COLO668 (cell line): Measurements from ENCODE around the gene YIF1B.

Source experiments
- DNase-seq: peaks from one replicate; lab custom pipeline; 2025; ENCODE audit not compliant: unreplicated experiment; lab: John Stamatoyannopoulos, UW

Gene YIF1B

DNA sequence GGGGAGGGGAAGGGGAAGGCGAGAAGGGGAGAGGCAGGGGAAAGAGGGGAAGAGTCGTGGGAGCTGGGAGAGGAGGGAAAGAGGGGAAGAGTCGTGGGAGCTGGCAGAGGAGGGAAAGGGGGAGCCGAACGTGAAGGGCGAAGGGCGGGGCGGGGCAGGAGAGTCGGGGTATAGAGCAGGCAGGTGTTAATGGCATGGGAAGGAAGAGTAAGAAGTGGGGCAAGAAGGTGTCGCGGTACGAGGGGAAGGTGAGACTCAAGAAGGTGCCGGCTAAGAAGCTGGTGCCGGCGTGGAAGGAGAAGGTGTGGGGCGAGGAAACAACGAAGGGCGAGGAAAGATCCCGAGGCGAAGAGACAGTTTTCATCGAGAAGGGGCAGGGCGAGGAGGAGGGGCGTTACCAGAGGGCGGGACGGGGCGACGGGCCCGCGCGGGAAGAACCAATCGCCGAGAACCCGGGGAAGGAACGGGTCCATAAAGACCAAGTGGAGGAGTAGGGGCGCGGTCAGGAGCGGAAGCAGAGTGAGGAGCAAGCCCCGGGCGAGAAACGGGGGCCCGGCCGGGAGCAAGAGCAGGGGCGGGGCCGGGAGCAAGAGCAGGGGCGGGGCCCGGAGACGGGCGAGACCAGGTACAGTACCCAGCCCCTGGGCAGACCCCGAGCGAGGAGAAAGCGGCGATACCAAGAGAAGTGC, 20.3 kb upstream of the YIF1B start:
- peak; percentile 92 for DNase-seq

DNA sequence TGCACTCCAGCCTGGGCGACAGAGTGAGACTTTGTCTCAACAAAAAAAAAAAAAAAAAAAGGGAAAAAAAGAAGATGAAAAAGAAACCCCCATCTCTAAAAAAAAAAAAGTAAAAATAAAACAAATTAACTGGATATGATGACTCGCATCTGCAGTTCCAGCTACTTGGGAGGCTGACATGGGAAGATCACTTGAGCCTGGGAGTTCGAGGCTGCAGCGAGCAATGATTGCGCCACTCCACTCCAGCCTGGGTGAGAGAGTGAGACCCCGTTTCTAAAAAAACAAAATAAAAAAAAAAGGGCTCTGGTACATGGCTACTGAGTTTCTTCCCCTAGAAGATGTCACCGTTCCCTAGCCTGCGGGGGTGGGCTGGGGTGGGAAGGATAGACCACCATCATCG, 17.5 kb upstream of the YIF1B start:
- no peak for DNase-seq

DNA sequence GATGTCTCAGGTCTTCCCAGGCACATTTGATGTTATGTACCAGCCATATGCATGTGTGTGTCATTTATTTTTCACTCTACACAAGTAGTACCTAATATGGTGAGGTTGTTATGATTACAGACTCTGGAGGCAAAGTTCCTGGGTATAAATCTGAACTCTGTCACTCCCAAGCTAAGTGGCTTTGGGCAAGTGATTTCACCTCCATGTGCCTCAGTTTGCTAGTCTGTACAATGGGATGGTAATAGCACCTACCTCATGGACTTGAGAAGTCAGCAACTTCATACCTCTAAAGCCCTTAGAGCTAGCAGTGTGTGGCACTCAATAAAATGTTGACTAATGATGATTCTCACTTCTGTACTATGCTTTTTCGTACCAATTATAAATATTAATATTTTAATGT, 16.0 kb upstream of the YIF1B start:
- DNase-seq, result no peak

DNA sequence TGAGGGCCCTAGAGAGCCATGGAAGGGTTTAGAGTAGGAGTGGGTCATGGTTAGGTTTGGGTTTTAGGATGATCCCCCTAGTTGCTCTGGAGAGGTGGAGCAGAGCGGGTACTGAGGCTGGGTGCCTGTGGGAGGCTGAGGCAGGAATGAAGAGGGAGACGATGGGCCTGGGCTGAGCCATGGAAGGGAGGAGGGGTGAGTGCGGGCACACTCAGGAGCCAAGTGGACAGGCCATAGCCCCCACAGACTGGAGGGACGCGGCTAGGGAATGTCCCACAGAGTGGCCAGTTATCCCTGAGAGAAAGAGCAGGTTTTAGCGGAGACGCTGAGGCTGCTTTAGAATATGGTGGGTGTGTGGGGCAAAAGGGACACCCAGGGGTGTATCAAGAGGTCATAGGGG, 13.9 kb upstream of the YIF1B start:
- DNase-seq, result no peak

DNA sequence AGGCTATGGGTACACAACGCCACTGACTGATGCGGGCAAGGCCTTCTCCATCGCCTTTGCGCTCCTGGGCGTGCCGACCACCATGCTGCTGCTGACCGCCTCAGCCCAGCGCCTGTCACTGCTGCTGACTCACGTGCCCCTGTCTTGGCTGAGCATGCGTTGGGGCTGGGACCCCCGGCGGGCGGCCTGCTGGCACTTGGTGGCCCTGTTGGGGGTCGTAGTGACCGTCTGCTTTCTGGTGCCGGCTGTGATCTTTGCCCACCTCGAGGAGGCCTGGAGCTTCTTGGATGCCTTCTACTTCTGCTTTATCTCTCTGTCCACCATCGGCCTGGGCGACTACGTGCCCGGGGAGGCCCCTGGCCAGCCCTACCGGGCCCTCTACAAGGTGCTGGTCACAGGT, 10.8 kb upstream of the YIF1B start:
- DNase-seq, result no peak

DNA sequence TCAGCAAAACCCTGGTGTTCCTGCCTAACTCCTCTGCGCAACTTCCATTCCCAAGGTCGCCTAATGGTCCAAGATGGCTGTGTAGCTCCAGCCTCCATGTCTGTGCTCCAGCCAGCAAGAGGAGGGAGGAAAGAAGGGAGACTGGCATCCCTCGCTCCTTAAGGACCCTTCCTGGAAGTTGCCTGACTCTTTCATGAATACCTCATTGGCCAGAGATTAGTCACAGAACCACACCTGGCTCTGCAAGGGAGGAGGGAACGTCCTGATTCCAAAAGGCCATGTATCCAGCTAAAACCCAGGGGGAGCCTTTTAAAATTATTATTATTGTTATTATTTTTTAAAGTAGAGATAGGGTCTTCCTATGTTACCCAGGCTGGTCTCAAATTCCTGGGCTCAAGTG, 8.7 kb upstream of the YIF1B start:
- DNase-seq, result no peak

DNA sequence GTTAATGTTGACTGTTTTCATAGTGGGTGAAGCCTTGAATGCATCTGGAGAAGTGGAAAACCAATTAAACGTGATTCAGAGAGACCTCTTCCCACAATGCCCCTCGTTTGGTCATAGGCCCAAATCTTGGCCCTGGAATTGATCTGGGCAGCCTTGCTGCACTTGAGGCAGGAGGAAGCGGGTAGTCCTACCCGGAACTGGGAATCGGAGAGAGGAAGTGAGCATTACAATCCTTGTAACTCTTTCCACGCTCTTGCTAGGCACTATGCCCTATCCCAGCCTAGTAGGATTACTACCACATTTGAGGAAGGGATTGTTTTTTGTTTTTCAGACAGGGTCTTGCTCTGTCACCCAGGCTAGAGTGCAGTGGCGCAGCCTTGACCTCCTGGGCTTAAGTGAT, 7.5 kb upstream of the YIF1B start:
- DNase-seq, result no peak

DNA sequence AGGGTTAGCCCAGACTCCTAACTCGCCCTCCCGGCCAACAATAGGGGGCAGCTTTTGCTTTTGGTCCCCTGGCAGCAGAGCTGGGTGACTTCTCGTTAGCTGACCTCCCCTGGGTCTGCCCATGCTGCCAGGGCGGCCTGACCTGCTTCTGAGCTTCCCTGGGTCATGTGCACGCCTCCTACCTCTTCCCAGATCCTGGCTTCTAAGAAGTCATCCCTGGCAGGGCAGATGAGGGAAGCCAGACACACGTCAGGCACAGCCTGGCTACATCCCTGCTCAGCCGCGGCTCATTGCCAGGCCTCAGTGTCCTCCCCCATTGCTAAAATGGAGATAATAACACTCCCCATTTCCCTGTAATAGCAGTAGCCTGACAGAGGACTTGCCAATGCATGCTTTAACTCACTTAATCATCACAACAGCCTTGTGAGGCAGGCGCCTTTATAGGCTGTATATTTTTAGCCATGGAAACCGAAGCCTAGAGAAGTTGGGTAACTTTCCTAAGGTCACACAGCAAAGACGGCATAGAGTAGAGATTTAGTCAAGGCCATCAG, 6.0 kb upstream of the YIF1B start:
- no peak for DNase-seq

DNA sequence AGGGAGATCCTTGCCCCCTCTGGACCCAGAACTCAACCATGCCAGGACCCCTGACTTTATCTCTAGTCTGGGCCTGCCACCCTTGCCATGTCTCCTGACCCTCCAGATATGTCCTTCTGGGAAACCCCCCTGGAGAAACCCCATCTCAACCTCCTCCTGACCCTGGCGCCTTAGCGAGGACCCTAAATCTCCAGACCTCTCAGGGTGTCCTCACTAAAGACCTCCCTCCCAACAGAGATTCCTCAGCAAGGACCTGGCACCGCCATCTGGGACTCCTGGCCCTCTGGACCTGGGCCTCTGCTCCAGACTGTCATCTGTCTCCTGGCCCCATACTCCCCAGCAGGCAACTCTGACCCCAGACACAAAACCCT, 5.2 kb upstream of the YIF1B start:
- DNase-seq, result no peak

DNA sequence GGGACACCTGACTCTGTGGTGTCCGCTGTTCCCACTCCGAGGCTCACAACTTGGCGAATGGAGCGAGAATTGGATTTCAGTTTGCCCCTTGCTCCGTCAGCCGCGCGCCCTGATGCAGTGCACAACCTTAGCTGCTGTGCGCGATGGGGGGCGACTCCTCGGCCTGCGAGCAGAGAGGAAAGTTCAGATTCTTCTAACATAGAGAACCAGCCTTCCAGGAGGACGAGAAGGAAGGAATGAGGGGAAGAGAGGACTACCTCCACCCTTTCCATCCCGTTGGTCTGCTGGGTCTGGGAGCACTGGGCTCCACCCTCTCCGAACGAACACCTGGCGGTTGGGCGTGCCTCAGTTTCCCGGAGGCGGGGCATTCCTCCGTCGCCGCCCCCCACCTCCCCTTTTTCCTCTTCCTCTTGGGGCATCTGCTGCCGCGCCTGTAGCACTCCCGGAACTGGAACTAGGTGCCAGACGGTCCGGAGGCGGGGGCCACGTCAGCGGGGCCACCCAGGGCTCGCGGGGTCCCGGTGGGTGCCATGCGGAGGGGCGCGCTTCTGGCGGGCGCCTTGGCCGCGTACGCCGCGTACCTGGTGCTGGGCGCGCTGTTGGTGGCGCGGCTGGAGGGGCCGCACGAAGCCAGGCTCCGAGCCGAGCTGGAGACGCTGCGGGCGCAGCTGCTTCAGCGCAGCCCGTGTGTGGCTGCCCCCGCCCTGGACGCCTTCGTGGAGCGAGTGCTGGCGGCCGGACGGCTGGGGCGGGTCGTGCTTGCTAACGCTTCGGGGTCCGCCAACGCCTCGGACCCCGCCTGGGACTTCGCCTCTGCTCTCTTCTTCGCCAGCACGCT, 3.9 kb upstream of the YIF1B start, which contains the start of gene KCNK6:
KCNK6 (plus strand) TSS at position 425 of the 838 bp plus-strand sequence; CDS start at position 531, 106 bp downstream.
- DNase-seq, result peak; percentile 33

DNA sequence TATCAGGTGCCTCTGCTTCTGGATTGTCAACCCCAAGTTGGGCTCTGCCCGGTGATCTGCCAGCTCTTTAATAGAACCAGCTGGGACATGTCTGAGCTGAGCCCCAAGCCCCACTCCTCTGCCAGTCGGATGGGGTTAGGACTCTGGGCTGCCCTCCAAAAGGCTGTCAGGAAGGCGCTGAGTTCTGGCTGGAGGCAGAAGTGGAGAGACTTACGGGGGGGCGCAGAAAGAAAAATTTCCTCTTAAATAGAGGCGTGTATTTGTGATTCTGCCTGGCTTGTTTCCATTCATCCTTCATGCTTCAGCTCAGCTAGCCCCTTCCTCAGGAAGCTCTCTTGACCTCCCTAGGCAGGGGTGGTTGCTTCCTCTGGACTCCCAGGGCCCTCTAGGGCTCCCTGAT, 2.9 kb upstream of the YIF1B start:
- DNase-seq, result no peak

DNA sequence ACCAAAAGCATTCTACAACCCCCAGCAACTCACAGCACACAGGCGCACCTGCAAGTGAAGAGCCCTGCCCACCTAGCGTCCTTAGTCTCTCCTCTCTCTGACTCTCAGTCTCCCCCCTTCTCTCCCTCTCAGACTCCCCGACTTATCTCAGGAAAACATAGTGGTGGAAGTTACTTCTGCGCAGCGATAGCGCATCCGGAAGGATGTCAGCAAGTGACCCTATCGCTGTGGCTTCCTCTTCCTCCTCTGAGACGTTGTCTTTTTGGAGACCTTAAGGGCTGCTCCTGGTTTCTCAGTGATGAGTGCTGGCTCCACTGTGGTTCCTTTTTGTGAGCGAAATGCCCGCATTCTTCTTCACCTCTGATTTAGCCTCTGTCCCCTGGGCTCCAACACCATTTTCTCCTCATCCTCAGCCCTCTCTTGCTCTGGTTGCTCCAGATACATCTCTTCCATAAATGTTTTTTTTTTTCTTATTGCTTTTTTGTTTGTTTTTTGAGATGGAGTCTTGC, 1.4 kb upstream of the YIF1B start:
- DNase-seq, result no peak

DNA sequence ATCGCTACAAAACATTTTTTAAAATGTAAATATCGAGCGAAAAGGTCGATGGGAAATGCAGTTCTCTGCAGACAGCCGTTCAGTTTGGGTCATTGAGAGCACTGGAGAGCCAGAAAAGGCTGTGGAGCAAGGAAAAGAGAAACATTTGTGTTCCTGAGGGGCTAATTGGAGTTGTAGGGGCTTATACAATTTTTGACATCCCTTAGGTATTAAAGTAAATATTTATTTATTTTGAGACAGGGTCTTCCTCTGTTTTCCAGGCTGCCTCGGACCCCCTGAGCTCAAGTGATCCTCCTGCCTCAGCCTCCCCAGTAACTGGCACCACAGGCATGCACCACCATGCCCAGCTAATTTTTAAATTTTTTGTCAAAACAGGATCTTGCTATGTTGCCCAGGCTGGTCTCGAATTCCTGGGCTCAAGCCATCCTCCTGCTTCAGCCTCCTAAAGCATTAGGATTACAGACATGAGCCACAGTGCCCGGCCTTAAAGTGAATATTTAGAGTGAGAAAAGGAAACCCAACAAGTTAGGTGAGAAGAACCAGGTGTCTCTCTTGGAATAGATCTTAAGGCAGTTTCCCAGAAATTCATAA, 825 bp upstream of the YIF1B start:
- no peak for DNase-seq

DNA sequence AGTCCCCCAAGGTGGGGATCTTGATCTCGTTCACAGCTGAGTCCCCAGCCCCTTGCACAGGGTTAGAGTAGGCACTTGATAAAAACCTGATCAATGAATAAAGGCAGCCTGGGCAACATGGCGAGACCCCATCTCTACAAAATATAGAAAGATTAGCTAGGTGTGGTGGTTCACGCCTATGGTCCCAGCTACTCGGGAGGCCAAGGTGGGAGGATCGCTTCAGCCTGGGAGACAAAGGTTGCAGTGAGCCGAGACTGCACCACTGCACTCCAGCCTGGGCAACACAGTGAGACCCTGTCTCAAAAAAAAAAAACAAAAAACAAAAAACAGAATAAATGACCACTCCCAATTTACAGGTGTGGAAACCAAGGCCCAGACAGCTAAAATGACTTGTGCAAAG, 4.8 kb downstream of the YIF1B start:
- no peak for DNase-seq

DNA sequence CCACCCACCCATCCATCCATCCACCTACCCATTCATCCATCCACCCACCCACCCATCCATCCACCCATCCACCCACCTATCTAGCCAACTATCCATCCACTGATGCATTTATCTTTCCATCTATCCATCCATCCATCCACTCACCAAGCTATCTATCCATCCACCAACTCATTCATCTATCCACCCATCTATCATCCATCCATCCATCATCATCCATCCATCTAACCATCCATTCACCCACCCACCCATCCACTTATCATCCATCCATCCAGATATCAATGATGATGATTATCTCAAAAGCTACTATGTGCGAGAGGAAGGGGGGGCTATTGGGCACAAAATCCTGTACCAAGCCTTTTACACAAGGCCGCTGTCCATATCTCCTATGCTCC, 5.5 kb downstream of the YIF1B start:
- no peak for DNase-seq

DNA sequence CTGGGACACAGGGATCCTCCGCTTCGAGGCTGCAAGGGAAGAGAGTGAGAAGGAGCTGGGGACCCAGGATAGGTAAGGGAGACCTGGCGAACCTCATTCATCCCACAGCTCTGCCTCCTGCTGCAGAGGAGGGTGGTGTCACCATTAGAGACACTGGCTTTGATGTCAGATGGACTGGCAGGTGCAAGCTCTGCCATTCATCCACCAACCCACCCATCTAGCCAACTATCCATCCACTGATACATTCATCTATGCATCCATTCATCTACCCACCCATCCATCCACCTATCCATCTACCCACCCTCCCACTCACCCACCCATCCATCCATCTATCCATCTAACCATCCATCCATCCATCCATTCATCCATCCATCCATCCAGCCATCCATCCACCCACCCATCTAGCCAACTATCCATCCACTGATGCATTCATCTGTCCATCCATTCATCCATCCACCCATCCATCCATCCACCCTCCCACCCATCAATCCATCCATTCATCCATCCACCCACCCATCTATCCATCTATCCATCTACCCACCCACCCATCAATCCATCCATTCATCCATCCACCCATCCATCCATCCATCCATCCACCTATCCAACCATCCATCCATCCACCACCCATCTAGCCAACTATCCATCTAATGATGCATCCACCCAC, 6.0 kb downstream of the YIF1B start:
- DNase-seq, result no peak

DNA sequence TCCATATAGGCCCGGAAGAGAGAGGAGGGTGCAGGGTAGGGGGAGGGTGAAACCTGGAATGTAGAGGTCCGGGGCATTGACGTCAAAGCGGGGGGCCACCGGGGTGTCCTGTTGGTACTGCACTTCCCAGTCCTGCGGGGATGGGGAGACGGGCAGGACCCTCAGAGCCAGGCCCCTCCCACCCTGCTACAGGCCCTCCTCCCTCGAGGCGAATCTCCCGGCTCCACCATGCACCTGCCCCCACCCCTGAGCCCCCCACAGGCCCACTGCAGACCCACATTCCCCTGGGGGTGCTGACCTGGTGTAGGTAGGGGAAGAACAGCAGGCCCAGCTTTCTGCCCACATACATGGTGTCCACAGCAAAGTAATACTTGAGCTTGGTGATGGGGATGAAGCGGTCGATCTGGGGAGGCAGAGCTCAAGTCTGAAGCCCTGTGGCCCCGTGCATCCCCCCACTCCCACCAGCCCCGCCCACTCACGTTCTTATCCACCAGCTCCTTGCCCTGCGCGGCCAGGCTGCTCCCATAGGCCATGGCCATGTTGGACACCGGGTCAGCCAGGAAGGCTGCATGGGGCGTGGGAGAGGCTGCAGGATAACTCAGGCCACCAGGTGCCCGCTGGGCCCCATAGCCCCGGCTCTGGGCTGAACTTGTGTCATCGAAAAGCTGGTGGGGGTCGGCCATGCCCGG, 6.7 kb downstream of the YIF1B start:
- DNase-seq, result no peak

DNA sequence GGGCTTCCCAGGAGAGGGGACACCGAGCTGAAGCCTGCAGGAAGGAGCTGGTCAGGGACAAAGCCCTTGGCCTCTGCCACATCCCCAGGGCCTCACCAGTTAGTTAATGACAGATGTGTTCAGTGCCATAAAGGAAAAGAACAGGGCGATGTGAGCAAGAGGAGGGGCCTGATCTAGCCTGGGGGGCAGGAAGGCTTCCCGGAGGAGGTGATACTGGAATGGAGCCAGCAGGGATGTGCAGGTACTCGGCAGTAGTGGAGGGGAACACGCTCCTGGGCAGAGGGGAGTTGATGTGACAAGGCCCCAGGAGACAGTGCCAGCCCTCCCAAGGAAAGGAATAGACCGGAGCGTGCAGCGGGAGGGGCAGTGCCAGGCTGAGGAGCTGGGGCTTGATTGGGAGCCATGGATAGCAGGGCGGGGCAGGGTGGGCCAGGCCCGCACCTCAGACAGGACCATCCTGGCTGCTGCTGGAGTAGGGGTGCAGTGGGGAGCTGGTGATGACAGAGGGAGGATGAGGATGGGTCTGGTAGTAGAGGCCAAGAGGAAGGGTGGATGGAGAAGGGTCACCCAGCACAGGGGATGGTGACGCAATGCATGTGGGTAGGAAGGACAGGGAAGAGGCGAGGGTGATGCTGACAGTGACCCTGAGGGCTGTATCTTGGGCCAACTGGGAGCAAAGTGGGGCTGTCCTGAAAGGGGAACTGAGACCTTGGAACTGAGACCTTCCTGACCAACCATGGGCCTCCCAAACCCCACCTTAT, 7.6 kb downstream of the YIF1B start:
- no peak for DNase-seq

DNA sequence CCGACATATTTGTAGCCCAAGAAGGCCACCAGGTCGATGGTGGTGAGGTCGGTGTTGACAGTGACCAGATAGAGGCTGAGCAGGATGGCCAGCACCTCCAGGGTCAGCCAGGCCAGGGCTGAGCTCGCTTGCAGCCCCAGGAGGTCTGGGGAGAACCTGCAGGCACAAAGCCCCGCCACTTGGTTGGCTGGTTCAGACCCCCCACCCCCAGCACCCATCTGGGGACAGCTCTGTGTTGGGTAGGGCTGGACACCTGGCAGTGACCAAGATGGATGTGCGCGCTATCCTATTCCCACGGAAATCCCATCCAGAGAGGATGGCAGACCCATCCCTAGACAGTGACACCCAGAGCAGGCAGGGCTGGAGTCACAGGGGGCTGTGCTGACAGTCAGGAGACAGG, 8.2 kb downstream of the YIF1B start:
- no peak for DNase-seq

DNA sequence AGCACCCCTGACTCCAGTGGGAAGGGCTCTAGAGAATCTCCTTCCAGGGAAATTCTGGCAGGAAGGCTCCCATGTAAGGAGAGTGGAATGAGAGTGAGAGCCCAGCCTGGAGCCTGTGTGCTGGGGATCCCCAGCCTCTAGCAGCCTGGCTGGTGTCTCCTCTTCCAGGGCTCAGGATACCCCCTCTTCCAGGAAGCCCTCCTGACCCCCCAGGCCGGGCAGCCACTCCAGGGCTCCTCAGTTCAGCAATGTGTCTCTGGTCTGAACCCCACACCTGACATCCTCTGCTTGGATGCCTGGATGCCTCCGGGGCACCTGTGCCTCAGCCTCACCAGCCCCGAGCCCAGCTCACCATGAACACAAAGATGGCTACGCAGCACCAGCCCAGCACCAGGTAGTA, 8.7 kb downstream of the YIF1B start:
- DNase-seq, result no peak
